Fibroblast of pulmonary artery (primary cell): ENCODE results near the gene DPP8.
A peak's percentile ranks its signal among the peaks of the same experiment; 100 is the strongest.

Experiments
- DNase-seq: peaks from one replicate; pipeline ENCODE4 v3.0.0-alpha.2; 2010; ENCODE audit warnings: low read depth
- H3K4me3 ChIP-seq: replicated peaks from 2 replicates; pipeline ENCODE4 v1.5.1; 2011; ENCODE audit warnings: low read depth, mild to moderate bottlenecking, control low read depth, low read length, moderate library complexity
- TF ChIP-seq, protein P1 (sequence below): IDR thresholded peaks from 2 replicates; pipeline ENCODE4 v1.5.1; 2011; ENCODE audit warnings: mild to moderate bottlenecking, control low read depth, low read length, inconsistent platforms; ENCODE audit errors: missing control alignments

Gene DPP8

DNA sequence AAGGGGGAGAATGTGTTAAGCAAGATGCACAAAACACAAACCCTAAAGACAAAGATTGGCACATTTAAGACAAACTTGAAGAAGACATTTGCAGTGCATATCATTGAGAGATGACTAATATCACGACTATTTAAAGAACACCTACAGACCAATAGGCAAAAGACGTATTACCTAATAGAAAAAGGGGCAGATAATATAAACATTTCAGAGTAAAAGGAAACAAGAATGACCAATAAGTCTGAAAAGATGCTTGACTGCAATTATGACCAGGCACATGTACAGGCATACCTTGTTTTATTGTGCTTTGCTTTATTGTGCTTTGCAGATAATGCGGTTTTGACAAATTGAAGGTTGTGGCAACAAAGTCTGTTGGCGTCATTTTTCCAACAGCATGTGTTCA lies 17.7 kb upstream of the DPP8 start:
- TF ChIP-seq, protein P1, sequence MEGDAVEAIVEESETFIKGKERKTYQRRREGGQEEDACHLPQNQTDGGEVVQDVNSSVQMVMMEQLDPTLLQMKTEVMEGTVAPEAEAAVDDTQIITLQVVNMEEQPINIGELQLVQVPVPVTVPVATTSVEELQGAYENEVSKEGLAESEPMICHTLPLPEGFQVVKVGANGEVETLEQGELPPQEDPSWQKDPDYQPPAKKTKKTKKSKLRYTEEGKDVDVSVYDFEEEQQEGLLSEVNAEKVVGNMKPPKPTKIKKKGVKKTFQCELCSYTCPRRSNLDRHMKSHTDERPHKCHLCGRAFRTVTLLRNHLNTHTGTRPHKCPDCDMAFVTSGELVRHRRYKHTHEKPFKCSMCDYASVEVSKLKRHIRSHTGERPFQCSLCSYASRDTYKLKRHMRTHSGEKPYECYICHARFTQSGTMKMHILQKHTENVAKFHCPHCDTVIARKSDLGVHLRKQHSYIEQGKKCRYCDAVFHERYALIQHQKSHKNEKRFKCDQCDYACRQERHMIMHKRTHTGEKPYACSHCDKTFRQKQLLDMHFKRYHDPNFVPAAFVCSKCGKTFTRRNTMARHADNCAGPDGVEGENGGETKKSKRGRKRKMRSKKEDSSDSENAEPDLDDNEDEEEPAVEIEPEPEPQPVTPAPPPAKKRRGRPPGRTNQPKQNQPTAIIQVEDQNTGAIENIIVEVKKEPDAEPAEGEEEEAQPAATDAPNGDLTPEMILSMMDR: no peak
- H3K4me3 ChIP-seq: no peak overlapping the region
- DNase-seq: no peak

DNA sequence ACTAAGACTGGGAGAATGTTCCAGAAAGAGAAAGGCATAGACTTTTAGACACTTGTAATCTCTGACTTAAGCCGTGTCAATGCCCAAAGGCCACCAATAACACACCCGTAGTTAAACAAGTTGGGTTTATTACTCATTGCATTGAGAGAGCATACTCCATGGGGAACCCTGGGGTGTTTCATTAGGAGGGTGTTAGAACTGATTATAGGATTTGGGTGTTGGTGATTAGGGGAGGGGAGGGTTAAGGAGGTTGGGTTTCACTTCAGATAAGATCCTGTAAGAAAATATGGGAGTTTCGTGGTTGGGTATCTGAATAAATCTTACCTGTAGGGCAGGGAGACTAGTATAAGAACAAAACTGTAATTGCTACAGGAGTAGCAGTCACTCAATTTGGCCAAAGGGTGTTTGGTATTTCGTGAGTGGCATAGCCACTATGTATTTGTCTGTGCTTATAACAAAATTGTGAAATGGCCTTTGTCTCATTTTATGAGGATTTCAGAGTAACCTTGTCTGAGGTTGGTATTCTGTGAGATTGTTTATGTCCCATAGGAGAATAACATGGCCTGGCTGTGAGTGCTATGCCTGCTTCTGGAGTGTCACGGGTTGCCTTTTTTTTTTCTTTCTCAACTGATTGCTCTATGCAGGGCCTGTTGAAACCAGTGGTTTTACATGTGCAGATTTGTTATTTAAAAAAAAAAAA lies 15.7 kb upstream of the DPP8 start:
- TF ChIP-seq, protein P1: no peak
- no peak overlapping the region for H3K4me3 ChIP-seq

DNA sequence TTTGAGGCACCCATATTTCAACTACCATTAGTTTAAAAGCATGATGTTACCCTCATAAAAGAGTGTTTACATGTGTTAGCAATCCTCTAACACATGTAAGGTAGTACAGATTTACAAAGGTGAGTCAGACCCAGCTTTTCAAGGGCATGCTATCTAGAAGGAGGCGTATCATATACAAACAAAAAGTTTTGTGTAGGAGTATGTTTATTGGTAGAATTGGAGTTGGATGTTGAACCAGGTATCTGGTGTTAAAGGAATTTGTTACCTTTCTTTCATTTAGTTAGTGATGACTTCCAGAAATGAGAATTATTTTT lies 15.2 kb upstream of the DPP8 start:
- TF ChIP-seq, protein P1: no peak
- peak; percentile 43 for DNase-seq
- no peak overlapping the region for H3K4me3 ChIP-seq

More for the DNA sequence above, 15.7 kb upstream of the DPP8 start:
- no peak for DNase-seq

DNA sequence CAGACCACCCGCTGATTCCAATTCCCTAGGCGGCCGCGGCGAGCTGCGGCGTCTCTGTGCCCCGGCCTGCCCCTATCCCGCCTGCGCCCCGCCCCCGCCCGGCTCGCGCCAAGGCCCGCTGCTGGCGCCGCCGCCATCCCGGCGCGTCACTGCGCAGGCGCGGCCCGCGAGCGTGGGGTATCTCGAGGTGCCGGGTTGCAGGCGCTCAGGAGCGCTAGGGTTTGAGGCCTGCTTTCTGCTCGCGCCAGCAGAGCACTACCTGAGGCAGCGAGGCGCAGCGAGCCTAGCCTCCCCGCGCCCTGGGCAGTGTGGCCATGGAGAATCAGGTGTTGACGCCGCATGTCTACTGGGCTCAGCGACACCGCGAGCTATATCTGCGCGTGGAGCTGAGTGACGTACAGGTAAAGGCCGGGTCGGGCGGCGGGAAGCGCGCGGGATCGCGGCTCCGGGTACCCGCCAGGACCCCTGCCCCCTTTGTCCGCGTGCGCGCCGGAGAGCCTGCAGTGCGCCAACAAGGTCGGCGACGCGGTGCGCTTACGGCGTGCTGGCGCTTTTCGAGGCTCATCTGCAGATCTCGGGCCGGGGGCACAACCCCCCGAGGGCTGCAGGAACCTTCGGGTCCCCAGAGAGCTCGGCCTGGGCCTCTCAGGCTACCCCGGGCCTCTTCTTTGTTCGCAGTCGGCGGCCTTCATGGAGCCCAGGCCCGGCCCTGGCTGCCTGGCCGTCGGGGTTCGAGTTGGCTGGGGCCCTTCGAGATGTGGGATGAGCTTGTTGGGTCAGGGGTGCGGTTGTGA lies 13.0 kb upstream of the DPP8 start, which contains the start of gene HACD3:
TSS of gene HACD3 (plus strand) at position 146 of the 794 bp plus-strand sequence. CDS start at position 315, 169 bp downstream.
- peak within 1 kb of the TSS; percentile 79 for H3K4me3 ChIP-seq
- peak; percentile 76 for DNase-seq
- TF ChIP-seq, protein P1: no peak

DNA sequence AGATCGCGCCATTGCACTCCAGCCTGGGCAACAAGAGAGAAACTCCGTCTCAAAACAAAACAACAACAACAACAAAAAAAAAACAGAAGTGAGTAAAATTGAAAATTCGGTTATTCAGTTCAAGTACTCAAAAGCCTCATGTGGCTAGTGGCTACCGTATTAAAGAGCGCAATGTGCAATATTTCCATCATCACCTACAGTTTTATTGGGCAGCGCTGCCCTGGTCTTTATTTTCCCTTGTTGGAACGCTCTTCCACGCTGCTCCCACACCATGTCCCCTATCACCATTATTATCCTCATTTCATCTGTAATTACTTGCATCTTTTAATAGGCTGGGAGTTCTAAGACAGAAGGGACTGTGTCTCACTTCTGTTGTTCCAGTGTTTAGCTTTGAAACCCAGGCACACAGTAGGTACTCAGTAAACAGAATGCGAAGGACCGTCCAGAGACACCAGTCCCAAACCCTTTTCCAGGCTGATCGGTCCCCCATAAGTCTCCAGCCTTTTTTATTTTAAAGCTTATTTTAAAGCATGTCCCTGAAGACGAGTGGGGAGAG lies 12.4 kb upstream of the DPP8 start:
- DNase-seq: no peak
- TF ChIP-seq, protein P1: no peak
- H3K4me3 ChIP-seq: peak overlapping the region; percentile 79

DNA sequence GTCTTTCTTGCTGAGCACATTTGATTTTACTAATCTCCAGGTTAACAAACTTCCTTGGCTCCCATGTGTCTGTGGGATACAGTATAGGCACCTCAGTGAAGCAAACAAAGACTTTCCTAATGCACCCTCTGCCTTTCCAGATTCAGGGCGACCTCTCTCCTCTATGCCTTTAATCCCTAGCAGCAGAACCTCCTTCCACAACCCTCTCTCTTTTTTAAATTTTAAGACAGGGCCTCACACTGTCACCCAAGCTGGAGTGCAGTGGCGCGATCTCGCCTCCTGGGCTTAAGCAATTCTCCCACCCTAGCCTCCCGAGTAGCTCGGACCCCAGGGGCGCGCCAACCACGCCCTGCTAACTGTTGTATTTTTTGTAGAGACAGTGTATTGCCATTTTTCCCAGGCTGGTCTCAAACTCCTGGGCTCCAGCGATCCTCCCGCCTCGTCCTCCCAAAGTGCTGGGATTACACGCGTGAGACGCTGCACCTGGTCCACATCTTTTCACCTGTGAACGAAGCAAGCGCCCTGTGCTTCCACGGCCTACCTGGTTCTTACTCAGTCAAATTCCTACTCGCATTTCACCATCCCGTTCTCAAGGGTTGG lies 11.1 kb upstream of the DPP8 start:
- no peak for DNase-seq
- TF ChIP-seq, protein P1: no peak
- H3K4me3 ChIP-seq: no peak overlapping the region
